HepG2 (cell line): ENCODE data around the gene F12. TPM values are rescaled to one million over a fixed set of nuclear protein-coding genes. Genes with fewer than 3 reads are reported as not detected.

Experiments used
- ASH2L ChIP-seq: fragments of 300-600, 200-600 bp; sonication (generic); IDR thresholded peaks from 2 replicates; pipeline ENCODE4 v1.7.0; 2017; ENCODE audit warnings: low read depth, mild to moderate bottlenecking, moderate library complexity, mixed read lengths, low read length; ENCODE audit not compliant: insufficient read length
- HNRNPUL1 ChIP-seq: fragments of 200-400 bp; formaldehyde crosslinking; IDR thresholded peaks from 2 replicates; pipeline ENCODE4 v1.6.1; 2017; ENCODE audit warnings: low read depth, mild to moderate bottlenecking, low read length, moderate library complexity
- KLF6 ChIP-seq: IDR thresholded peaks from 2 replicates; pipeline ENCODE4 v1.8.0; 2016; ENCODE audit warnings: missing biosample characterization, missing genetic modification reagents
- MTA3 ChIP-seq: sonication (generic); formaldehyde crosslinking; IDR thresholded peaks from 2 replicates; pipeline ENCODE4 v1.4.0; 2020; ENCODE audit warnings: missing genetic modification reagents
- RFXAP ChIP-seq: sonication (generic); formaldehyde crosslinking; IDR thresholded peaks from 2 replicates; pipeline ENCODE4 v1.4.0; 2020; ENCODE audit warnings: missing genetic modification reagents, borderline replicate concordance
- RORA ChIP-seq: sonication (generic); formaldehyde crosslinking; IDR thresholded peaks from 2 replicates; pipeline ENCODE4 v1.5.0; 2020; ENCODE audit warnings: mild to moderate bottlenecking, missing genetic modification reagents, moderate library complexity
- SNRNP70 ChIP-seq: fragments of 200-400 bp; formaldehyde crosslinking; IDR thresholded peaks from 2 replicates; pipeline ENCODE4 v1.6.1; 2017; ENCODE audit warnings: mild to moderate bottlenecking, low read depth, low read length, moderate library complexity
- SOX5 ChIP-seq: IDR thresholded peaks from 2 replicates; pipeline ENCODE4 v1.6.1; 2016; ENCODE audit warnings: borderline replicate concordance
- SRSF9 ChIP-seq: fragments of 200-400 bp; formaldehyde crosslinking; IDR thresholded peaks from 2 replicates; pipeline ENCODE4 v1.6.1; 2018; ENCODE audit warnings: borderline replicate concordance, mild to moderate bottlenecking, low read depth, low read length; ENCODE audit not compliant: insufficient read depth, poor library complexity, severe bottlenecking
- ZFP36L1 ChIP-seq: sonication (generic); formaldehyde crosslinking; IDR thresholded peaks from 2 replicates; pipeline ENCODE4 v1.8.0; 2022; ENCODE audit warnings: mild to moderate bottlenecking, missing genetic modification reagents, moderate library complexity
- ZNF253 ChIP-seq: sonication (generic); formaldehyde crosslinking; IDR thresholded peaks from 2 replicates; pipeline ENCODE4 v1.8.0; 2022; ENCODE audit warnings: mild to moderate bottlenecking, missing genetic modification reagents, borderline replicate concordance
- ZNF709 ChIP-seq: sonication (generic); formaldehyde crosslinking; IDR thresholded peaks from 2 replicates; pipeline ENCODE4 v1.5.0; 2020; ENCODE audit warnings: mild to moderate bottlenecking, missing genetic modification reagents
- ZNF737 ChIP-seq: sonication (generic); formaldehyde crosslinking; IDR thresholded peaks from 2 replicates; pipeline ENCODE4 v1.5.0; 2020; ENCODE audit warnings: missing genetic modification reagents, mild to moderate bottlenecking, borderline replicate concordance
- ZSCAN20 ChIP-seq: sonication (generic); formaldehyde crosslinking; IDR thresholded peaks from 2 replicates; pipeline ENCODE4 v1.4.0; 2020; ENCODE audit warnings: missing genetic modification reagents, mild to moderate bottlenecking, borderline replicate concordance
- polyA plus RNA-seq, 8 experiments: library from polyadenylated mRNA; depleted of rRNA in 3 of 8; stranded (reverse) in 7 of 8; unstranded in 1 of 8; fragments of >200 nt; fragmentation: Illumina TruSeq in 4 of 8; extraction: Trizol in 4 of 8; gene quantifications; 2 replicates each; pipeline versions ENCODE4 v1.2.1 to v1.2.3, GENCODE V29; 2011 to 2016; ENCODE audit warnings: low read depth in 4 of 8, missing spikeins in 1 of 8, mixed read lengths in 1 of 8; ENCODE audit not compliant: insufficient read depth in 1 of 8
- total RNA-seq, 5 experiments: library from RNA; depleted of rRNA; stranded (reverse); fragments of >200 nt; fragmentation: Illumina TruSeq; extraction: Trizol; gene quantifications; 2 replicates each; pipeline ENCODE4 v1.2.3, GENCODE V29; 2016; ENCODE audit warnings: low read depth in 1 of 5
- TF ChIP-seq, protein P1 (sequence below): IDR thresholded peaks from 2 replicates; pipeline ENCODE4 v1.6.1; 2016; ENCODE audit warnings: control low read depth
- TF ChIP-seq, protein P2 (sequence below): sonication (generic); formaldehyde crosslinking; IDR thresholded peaks from 2 replicates; pipeline ENCODE4 v1.4.0; 2020; ENCODE audit warnings: missing genetic modification reagents, borderline replicate concordance
- TF ChIP-seq, protein P3 (sequence below): sonication (generic); formaldehyde crosslinking; IDR thresholded peaks from 2 replicates; pipeline ENCODE4 v1.5.0; 2020; ENCODE audit warnings: missing genetic modification reagents
- TF ChIP-seq, protein P4 (sequence below): sonication (generic); formaldehyde crosslinking; IDR thresholded peaks from 2 replicates; pipeline ENCODE4 v1.5.0; 2020; ENCODE audit warnings: mild to moderate bottlenecking, missing genetic modification reagents

The F12 gene
- total and polyA plus RNA-seq, 2 of the 13 experiments (the other 11 are each of a cell fraction or from before 2014, with no cell fraction given), result 2.5 to 3.0 TPM

DNA sequence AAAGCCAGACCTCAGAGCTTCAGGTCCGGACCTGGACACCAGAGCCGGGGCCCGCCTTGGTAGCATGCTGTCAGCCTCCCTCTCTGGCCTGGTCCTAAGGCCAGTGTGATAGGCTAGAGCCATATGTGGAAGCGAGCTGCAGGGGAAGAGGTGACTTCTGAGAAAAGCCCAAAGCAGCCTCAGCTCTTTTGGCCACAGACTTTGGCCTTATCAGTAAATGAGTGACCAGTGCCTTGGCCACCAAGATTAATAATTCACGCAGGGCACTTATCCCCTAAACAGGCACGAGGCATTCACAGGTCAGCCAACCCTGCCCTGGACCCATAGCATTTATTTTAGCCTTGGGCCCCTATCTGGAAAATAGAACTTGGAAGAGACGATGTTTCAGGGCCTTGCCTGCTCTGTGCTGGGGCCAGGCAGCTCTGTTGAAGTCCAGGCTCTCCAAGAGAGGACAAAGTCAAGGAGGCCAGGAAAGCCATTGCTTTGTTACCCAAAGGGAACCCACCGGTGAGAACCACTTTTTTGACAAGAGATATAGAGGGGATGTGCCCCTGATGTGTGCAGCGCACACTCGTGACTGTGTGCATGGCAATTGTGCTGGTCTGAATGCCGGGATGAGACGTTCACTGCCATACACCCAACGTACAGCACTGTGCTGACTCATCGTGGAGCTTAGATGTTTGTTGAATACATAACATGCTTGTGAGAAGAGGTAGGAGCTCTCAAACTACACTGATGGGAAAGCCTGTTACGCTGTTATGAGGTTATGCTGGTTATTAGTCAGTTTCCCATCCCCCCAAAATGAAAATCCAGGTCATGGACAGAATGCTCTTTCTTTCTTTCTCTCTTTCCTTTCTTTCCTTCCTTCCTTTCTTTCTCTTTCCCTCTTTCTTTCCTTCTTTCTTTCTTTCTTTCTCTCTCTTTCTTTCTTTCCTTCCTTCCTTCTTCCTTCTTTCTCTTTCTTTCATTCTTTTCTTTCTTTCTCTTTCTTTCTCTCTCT is 30.2 kb downstream of the F12 start (continued):
- TF ChIP-seq RORA (CRISPR knock-in tag) (no peak), SOX5 (CRISPR knock-in tag) (peak; percentile 54; the same call in 1 of the 2 replicates), ZFP36L1 (CRISPR knock-in tag) (no peak), ZSCAN20 (CRISPR knock-in tag) (0 out of 2 replicates have a peak, but pooled peaks have one; percentile 50), RFXAP (CRISPR knock-in tag) (0 out of 2 replicates have a peak, but pooled peaks have one; percentile 74), MTA3 (CRISPR knock-in tag) (no peak), HNRNPUL1 (no peak), KLF6 (CRISPR knock-in tag) (no peak; the same call in 1 of the 2 replicates), ZNF737 (CRISPR knock-in tag) (peak; percentile 36; the same call in 1 of the 2 replicates), ZNF253 (CRISPR knock-in tag) (no peak), ASH2L (peak; percentile 90), SNRNP70 (no peak), SRSF9 (no peak), ZNF709 (CRISPR knock-in tag) (no peak)
- TF ChIP-seq, protein P1, sequence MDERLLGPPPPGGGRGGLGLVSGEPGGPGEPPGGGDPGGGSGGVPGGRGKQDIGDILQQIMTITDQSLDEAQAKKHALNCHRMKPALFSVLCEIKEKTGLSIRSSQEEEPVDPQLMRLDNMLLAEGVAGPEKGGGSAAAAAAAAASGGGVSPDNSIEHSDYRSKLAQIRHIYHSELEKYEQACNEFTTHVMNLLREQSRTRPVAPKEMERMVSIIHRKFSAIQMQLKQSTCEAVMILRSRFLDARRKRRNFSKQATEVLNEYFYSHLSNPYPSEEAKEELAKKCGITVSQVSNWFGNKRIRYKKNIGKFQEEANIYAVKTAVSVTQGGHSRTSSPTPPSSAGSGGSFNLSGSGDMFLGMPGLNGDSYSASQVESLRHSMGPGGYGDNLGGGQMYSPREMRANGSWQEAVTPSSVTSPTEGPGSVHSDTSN (CRISPR knock-in tag), result no peak
- TF ChIP-seq, protein P2, sequence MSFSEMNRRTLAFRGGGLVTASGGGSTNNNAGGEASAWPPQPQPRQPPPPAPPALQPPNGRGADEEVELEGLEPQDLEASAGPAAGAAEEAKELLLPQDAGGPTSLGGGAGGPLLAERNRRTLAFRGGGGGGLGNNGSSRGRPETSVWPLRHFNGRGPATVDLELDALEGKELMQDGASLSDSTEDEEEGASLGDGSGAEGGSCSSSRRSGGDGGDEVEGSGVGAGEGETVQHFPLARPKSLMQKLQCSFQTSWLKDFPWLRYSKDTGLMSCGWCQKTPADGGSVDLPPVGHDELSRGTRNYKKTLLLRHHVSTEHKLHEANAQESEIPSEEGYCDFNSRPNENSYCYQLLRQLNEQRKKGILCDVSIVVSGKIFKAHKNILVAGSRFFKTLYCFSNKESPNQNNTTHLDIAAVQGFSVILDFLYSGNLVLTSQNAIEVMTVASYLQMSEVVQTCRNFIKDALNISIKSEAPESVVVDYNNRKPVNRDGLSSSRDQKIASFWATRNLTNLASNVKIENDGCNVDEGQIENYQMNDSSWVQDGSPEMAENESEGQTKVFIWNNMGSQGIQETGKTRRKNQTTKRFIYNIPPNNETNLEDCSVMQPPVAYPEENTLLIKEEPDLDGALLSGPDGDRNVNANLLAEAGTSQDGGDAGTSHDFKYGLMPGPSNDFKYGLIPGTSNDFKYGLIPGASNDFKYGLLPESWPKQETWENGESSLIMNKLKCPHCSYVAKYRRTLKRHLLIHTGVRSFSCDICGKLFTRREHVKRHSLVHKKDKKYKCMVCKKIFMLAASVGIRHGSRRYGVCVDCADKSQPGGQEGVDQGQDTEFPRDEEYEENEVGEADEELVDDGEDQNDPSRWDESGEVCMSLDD (CRISPR knock-in tag), result no peak
- TF ChIP-seq, protein P3, sequence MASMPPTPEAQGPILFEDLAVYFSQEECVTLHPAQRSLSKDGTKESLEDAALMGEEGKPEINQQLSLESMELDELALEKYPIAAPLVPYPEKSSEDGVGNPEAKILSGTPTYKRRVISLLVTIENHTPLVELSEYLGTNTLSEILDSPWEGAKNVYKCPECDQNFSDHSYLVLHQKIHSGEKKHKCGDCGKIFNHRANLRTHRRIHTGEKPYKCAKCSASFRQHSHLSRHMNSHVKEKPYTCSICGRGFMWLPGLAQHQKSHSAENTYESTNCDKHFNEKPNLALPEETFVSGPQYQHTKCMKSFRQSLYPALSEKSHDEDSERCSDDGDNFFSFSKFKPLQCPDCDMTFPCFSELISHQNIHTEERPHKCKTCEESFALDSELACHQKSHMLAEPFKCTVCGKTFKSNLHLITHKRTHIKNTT, result no peak
- TF ChIP-seq, protein P4, sequence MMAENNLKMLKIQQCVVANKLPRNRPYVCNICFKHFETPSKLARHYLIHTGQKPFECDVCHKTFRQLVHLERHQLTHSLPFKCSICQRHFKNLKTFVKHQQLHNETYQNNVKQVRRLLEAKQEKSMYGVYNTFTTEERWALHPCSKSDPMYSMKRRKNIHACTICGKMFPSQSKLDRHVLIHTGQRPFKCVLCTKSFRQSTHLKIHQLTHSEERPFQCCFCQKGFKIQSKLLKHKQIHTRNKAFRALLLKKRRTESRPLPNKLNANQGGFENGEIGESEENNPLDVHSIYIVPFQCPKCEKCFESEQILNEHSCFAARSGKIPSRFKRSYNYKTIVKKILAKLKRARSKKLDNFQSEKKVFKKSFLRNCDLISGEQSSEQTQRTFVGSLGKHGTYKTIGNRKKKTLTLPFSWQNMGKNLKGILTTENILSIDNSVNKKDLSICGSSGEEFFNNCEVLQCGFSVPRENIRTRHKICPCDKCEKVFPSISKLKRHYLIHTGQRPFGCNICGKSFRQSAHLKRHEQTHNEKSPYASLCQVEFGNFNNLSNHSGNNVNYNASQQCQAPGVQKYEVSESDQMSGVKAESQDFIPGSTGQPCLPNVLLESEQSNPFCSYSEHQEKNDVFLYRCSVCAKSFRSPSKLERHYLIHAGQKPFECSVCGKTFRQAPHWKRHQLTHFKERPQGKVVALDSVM (CRISPR knock-in tag), result peak; percentile 53; the same call in 1 of the 2 replicates
